ENCODE results near the gene UNC45A. TPM values are rescaled to one million over a fixed set of nuclear protein-coding genes. Genes with fewer than 3 reads are reported as not detected.

UNC45A gene
- total RNA-seq, 8 experiments from 2014 or later, result 25.8 to 65.6 (median 35.1) TPM

- Histone ChIP-seq H3K4me1 (replicated peaks in 1 of 2) (peaks cover 3 to 9% of the 10 kb centered on the region in 2 donors), H3K4me3 (no peak overlapping the region), H3K27ac (no peak overlapping the region)
- ATAC-seq (replicated peaks in 6 of 8), result peak in 2 of 8 experiments; percentile 1
- 46 to 96% (median 90%) methylated on average over 9 to 21 of the region's 21 CpGs for WGBS, 10 experiments
- in situ Hi-C loops (cut with MboI; ENCODE audit: low pct_unique_long_range_greater_than_20kb in 2 of 9, low sequenced_read_pairs in 9 of 9, unreplicated experiment in 9 of 9), result no loop called here
Observed at GRCh38 chr15:90929246-90930019, 5.7 kb upstream of the UNC45A start.

GRCh38 chr15:90930861-90931574 lies 4.1 kb upstream of the UNC45A start:
- Histone ChIP-seq H3K4me3 (peak overlapping the region in 1 of 5 donors; percentile 61), H3K4me1 (replicated peaks in 1 of 2) (peaks cover 5 to 11% of the 10 kb centered on the region in 2 donors), H3K27ac (no peak overlapping the region)
- WGBS, 10 experiments, result 39 to 100% (median 86%) methylated on average over 1 to 9 of the region's 15 CpGs; no CpG with 5 or more reads in 3 of the 10 experiments
- no peak for ATAC-seq (replicated peaks in 6 of 8)
- in situ Hi-C loops (cut with MboI; ENCODE audit: low pct_unique_long_range_greater_than_20kb in 2 of 9, low sequenced_read_pairs in 9 of 9, unreplicated experiment in 9 of 9), result no loop called here

- in situ Hi-C loops (cut with MboI; ENCODE audit: low pct_unique_long_range_greater_than_20kb in 2 of 9, low sequenced_read_pairs in 9 of 9, unreplicated experiment in 9 of 9), result no loop called here
- Histone ChIP-seq H3K4me1 (replicated peaks in 1 of 2) (peaks cover 8 to 16% of the 10 kb centered on the region in 2 donors), H3K27ac (no peak overlapping the region), H3K4me3 (peak overlapping the region in 4 of 5 donors; percentile 56 to 85 (median 69))
- WGBS, 10 experiments, result 17 to 51% (median 32%) methylated on average over 1 to 6 of the region's 6 CpGs; no CpG with 5 or more reads in 6 of the 10 experiments
- ATAC-seq (replicated peaks in 6 of 8), result no peak
Observed at GRCh38 chr15:90931575-90931827, 3.6 kb upstream of the UNC45A start.

GRCh38 chr15:90931828-90932659 lies 3.0 kb upstream of the UNC45A start, which contains the start of gene HDDC3:
Gene HDDC3 (minus strand): TSS chr15:90932549. CDS start chr15:90932540, 9 bp downstream.
- ATAC-seq (replicated peaks in 6 of 8), result peak; percentile 28 to 53 (median 40)
- WGBS, 10 experiments, result 0 to 80% (median 4%) methylated on average over 1 to 17 of the region's 52 CpGs; no CpG with 5 or more reads in 4 of the 10 experiments
- in situ Hi-C loops (cut with MboI; ENCODE audit: low pct_unique_long_range_greater_than_20kb in 2 of 9, low sequenced_read_pairs in 9 of 9, unreplicated experiment in 9 of 9), result no loop called here
- H3K4me1 ChIP-seq (replicated peaks in 1 of 2), result peaks cover 8 to 18% of the 10 kb centered on the region in 2 donors
- peak within 1 kb of the TSS; percentile 56 to 85 (median 77) for H3K4me3 ChIP-seq
- H3K27ac ChIP-seq, result peak within 1 kb of the TSS; percentile 7 to 38

- ATAC-seq (replicated peaks in 6 of 8), result no peak
- in situ Hi-C loops (cut with MboI; ENCODE audit: low pct_unique_long_range_greater_than_20kb in 2 of 9, low sequenced_read_pairs in 9 of 9, unreplicated experiment in 9 of 9), result no loop called here
- Histone ChIP-seq H3K4me3 (peak overlapping the region; percentile 56 to 85 (median 77)), H3K4me1 (replicated peaks in 1 of 2) (peaks cover 8 to 18% of the 10 kb centered on the region in 2 donors), H3K27ac (no peak overlapping the region)
- 15 to 80% (median 23%) methylated on average over 1 to 5 of the region's 5 CpGs; no CpG with 5 or more reads in 7 of the 10 experiments for WGBS, 10 experiments
Observed at GRCh38 chr15:90932660-90932991, 2.5 kb upstream of the UNC45A start.

GRCh38 chr15:90933301-90933700 lies 1.8 kb upstream of the UNC45A start:
- Histone ChIP-seq H3K27ac (no peak overlapping the region), H3K4me3 (no peak overlapping the region), H3K4me1 (replicated peaks in 1 of 2) (peaks cover 8 to 18% of the 10 kb centered on the region in 2 donors)
- in situ Hi-C loops (cut with MboI; ENCODE audit: low pct_unique_long_range_greater_than_20kb in 2 of 9, low sequenced_read_pairs in 9 of 9, unreplicated experiment in 9 of 9), result no loop called here
- WGBS, 10 experiments, result 0 to 100% (median 0%) methylated on average over 1 of the region's 1 CpG; no CpG with 5 or more reads in 6 of the 10 experiments
- ATAC-seq (replicated peaks in 6 of 8), result no peak

GRCh38 chr15:90934256-90934948 lies 683 bp upstream of the UNC45A start:
- in situ Hi-C loops (cut with MboI; ENCODE audit: low pct_unique_long_range_greater_than_20kb in 2 of 9, low sequenced_read_pairs in 9 of 9, unreplicated experiment in 9 of 9), result no loop called here
- peak overlapping the region in 1 of 2 donors; percentile 17 for H3K27ac ChIP-seq

GRCh38 chr15:90936823-90937222 lies 1.7 kb downstream of the UNC45A start:
- Histone ChIP-seq H3K4me3 (no peak overlapping the region), H3K4me1 (replicated peaks in 1 of 2) (peaks cover 8 to 15% of the 10 kb centered on the region in 2 donors), H3K27ac (no peak overlapping the region)
- 0 to 86% (median 67%) methylated on average over 1 of the region's 1 CpG; no CpG with 5 or more reads in 3 of the 10 experiments for WGBS, 10 experiments
- in situ Hi-C loops (cut with MboI; ENCODE audit: low pct_unique_long_range_greater_than_20kb in 2 of 9, low sequenced_read_pairs in 9 of 9, unreplicated experiment in 9 of 9), result no loop called here
- ATAC-seq (replicated peaks in 6 of 8), result no peak

More at GRCh38 chr15:90934256-90934948, 683 bp upstream of the UNC45A start:
- 0 to 10% (median 0%) methylated on average over 1 to 4 of the region's 19 CpGs; no CpG with 5 or more reads in 5 of the 10 experiments for WGBS, 10 experiments
- peak; percentile 8 to 52 (median 44) for ATAC-seq (replicated peaks in 6 of 8)
- Histone ChIP-seq H3K4me3 (peak overlapping the region; percentile 49 to 83 (median 74)), H3K4me1 (replicated peaks in 1 of 2) (peaks cover 8 to 18% of the 10 kb centered on the region in 2 donors)

GRCh38 chr15:90938261-90938660 lies 3.2 kb downstream of the UNC45A start:
- Histone ChIP-seq H3K4me1 (replicated peaks in 1 of 2) (peaks cover 8 to 14% of the 10 kb centered on the region in 2 donors), H3K27ac (no peak overlapping the region), H3K4me3 (no peak overlapping the region)
- no peak for ATAC-seq (replicated peaks in 6 of 8)
- 92 to 100% (median 96%) methylated on average over 2 to 4 of the region's 5 CpGs; no CpG with 5 or more reads in 1 of the 10 experiments for WGBS, 10 experiments
- in situ Hi-C loops (cut with MboI; ENCODE audit: low pct_unique_long_range_greater_than_20kb in 2 of 9, low sequenced_read_pairs in 9 of 9, unreplicated experiment in 9 of 9), result no loop called here

GRCh38 chr15:90939756-90940155 lies 4.7 kb downstream of the UNC45A start:
- H3K27ac ChIP-seq, result no peak overlapping the region
- in situ Hi-C loops (cut with MboI; ENCODE audit: low pct_unique_long_range_greater_than_20kb in 2 of 9, low sequenced_read_pairs in 9 of 9, unreplicated experiment in 9 of 9), result no loop called here
- H3K4me3 ChIP-seq, result no peak overlapping the region
- ATAC-seq (replicated peaks in 6 of 8), result no peak
- 80 to 100% (median 94%) methylated on average over 1 to 4 of the region's 7 CpGs; no CpG with 5 or more reads in 4 of the 10 experiments for WGBS, 10 experiments
- peaks cover 5 to 10% of the 10 kb centered on the region in 2 donors for H3K4me1 ChIP-seq (replicated peaks in 1 of 2)

GRCh38 chr15:90941038-90941437 lies 6.0 kb downstream of the UNC45A start:
- H3K27ac ChIP-seq, result no peak overlapping the region
- in situ Hi-C loops (cut with MboI; ENCODE audit: low pct_unique_long_range_greater_than_20kb in 2 of 9, low sequenced_read_pairs in 9 of 9, unreplicated experiment in 9 of 9), result no loop called here
- H3K4me1 ChIP-seq (replicated peaks in 1 of 2), result peaks cover 3 to 7% of the 10 kb centered on the region in 2 donors
- ATAC-seq (replicated peaks in 6 of 8), result no peak
- H3K4me3 ChIP-seq, result no peak overlapping the region
- WGBS, 10 experiments, result 93 to 100% (median 95%) methylated on average over 1 to 4 of the region's 4 CpGs; no CpG with 5 or more reads in 4 of the 10 experiments

All from motor neuron (in vitro differentiated cells).